Measurements from ENCODE around the gene REST.

REST gene

DNA sequence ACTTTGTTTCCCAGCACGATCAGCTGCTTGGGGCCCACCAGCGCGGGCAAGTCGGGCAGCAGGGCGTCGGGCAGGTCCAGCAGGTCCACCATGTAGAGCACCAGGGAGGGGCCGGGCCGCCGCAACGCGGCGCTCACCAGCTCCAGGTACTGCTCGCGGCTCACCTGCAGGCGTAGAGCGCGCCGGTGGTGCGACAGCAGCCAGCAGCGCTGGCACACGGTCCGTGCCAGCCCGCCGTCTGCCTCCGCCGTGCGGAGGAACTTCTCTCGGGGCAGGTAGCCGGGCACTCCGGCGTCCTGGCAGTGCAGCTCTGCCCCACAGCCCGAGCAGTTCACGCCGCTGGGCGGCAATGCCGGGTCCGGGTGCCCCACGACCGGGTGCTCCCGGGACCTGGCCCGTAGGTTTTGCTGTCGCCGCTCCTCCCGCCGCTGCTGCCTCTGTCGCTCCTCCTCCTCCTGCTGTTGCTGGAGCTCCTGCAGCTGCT lies 69.2 kb downstream of the REST start:
- DNase-seq (ENCODE audit: low read depth in 1 of 2, low spot score in 1 of 2), result peak; percentile 24 to 30

GRCh38 chr4:56977321-56978012 lies 69.8 kb downstream of the REST start, which contains the start of gene NOA1:
NOA1 (minus strand) TSS chr4:56977606; CDS start chr4:56977585, 21 bp downstream.
- peak; percentile 95 to 97 for DNase-seq (ENCODE audit: low read depth in 1 of 2, low spot score in 1 of 2)

DNA sequence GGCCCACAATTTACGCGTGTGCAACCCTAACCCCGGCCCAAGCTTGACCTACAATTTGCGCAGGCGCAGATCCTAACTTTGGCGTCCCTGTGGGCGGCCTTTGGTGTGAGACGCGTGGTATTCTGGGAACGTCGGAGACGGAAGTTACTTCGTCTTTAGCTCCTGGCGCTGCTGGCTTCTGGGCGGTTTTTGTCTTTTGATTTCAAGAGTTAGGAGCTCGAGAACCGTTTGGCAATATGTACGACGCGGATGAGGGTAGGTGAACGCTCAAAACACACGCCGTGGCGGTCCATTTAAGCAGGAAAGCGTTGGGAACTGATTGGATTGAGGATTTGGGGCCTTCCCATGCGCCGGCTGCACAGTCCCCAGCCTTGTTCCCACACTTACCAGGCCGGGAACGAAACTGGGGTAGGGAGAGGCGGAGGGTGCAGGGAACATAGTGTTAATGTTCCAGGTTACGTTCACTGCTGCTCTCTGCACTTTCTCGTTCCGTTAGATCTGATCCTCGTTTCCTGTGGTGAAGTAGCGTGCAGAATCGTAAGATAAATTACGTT lies 71.1 kb downstream of the REST start, which contains the start of gene POLR2B:
POLR2B (plus strand) TSS at position 147 of the 554 bp plus-strand sequence; CDS start at position 237, 90 bp downstream.
- DNase-seq (ENCODE audit: low read depth in 1 of 2, low spot score in 1 of 2), result peak; percentile 69 to 80

DNA sequence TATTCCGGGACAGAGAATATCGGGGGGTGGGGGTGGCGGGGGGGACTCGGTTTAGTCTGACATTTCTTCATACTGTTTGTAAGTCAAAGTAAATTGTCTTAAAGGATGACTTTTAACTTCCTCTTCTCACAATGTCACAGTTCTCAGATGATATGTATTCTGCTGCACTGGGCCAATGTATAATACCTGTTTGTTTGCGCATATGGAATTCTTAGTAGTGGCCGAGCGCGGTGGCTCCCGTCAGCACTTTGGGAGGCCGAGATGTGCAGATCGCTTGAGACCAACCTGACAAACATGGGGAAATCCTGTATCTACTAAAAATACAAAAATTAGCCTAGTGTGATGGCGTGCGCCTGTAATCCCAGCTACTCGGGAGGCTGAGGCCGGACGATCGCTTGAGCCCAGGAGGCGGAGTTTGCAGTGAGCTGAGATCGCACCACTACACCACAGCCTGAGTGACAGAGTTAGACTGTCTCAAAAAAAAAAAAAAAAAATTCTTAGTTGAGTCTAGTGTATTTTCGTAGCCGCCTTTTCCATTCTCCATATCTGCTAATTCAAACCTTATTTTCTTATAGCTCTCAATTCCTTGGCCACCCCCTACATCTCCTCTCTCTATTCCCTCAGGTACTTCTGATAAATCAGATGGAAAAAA lies 71.8 kb downstream of the REST start:
- peak in 1 of 2 donors; percentile 23 for DNase-seq (ENCODE audit: low read depth in 1 of 2, low spot score in 1 of 2)

- DNase-seq (ENCODE audit: low read depth in 1 of 2, low spot score in 1 of 2), result no peak
These were observed 74.1 kb downstream of the REST start for GRCh38 chr4:56981795-56982201.

DNA sequence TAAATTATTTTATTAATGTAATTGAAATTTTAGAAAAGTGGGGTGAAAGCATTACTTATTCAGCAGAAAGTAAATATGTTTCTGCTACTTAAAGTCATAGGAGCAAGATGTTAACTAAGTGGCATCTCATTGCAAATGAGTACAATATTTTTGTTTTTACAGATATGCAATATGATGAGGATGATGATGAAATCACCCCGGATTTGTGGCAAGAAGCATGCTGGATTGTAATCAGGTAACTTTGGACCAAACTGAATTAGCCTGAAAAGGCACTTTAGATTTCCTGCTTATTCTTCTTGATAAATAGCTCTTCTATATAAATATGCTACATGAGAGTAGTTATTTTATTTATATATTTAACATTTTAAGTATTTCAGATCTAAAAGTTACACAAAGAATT lies 78.5 kb downstream of the REST start:
- no peak for DNase-seq (ENCODE audit: low read depth in 1 of 2, low spot score in 1 of 2)

- DNase-seq (ENCODE audit: low read depth in 1 of 2, low spot score in 1 of 2), result no peak
These were observed 79.3 kb downstream of the REST start for GRCh38 chr4:56986952-56987351.

- DNase-seq (ENCODE audit: low read depth in 1 of 2, low spot score in 1 of 2), result no peak
These were observed 82.6 kb downstream of the REST start for GRCh38 chr4:56990109-56990905.

DNA sequence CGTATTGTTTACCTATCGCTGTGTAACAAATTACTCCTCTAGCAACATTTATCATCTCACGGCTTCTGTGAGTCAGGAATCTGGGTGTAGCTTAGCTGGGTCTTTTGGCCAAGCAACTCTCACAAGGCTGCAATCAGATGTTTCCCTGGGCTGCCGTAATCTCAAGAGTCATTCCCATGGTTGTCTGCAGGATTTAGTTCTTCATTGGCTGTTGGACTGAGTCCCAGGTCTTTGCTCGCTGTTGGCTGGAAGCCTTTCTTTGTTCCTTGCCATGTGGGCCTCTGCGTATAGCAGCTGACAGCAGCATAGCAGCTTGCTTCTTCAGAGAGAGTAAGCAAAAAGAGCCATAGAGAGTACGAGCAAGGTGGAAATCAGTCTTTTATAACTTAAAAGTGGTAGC lies 87.8 kb downstream of the REST start:
- DNase-seq (ENCODE audit: low read depth in 1 of 2, low spot score in 1 of 2), result no peak

DNA sequence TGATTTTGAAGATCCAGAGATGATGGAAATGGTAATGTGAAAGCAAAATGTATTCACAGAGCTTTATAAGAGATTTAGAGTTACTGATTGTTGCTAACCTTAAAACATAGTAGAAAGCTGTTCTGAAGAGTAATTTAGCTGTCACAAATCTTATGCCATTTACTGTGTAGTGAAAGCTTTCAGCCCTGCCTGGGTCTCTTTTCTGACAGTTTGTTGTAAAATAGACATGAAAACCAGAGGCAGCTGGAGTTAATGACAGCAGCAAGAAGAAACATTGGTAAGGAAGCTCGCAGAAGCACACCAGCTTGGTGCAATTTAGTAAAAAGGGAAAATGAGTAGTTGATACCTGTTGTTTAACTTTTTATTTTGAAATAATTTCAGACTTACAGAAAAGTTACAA lies 92.1 kb downstream of the REST start:
- DNase-seq (ENCODE audit: low read depth in 1 of 2, low spot score in 1 of 2), result no peak

GRCh38 chr4:57013543-57014120 lies 105.9 kb downstream of the REST start:
- DNase-seq (ENCODE audit: low read depth in 1 of 2, low spot score in 1 of 2), result no peak

Data from activated T-helper 1 cell treated with anti-CD3 and anti-CD28 coated beads, Interleukin-2, amount 50 U/mL, for 16 hours (primary cell).